H1 (cell line): ENCODE data around the gene PRKD3.

Experiments
- CTCF ChIP-seq, 3 experiments: IDR thresholded peaks; 1 replicate in 2 of 3; 2 replicates in 1 of 3; pipeline versions ENCODE4 v1.5.1 to v1.6.1; 2011; ENCODE audit warnings: low read length in 3 of 3, mild to moderate bottlenecking in 3 of 3, inconsistent platforms in 2 of 3, low read depth in 1 of 3, moderate library complexity in 1 of 3; ENCODE audit not compliant: insufficient read depth in 1 of 3; ENCODE audit errors: control extremely low read depth in 1 of 3
- EZH2 ChIP-seq: fragments of 200-600 bp; sonication (generic); IDR thresholded peaks from 2 replicates; pipeline ENCODE4 v1.7.1; 2012; ENCODE audit warnings: low read depth, mild to moderate bottlenecking, moderate library complexity, low read length, inconsistent platforms; ENCODE audit not compliant: severe bottlenecking

- TF ChIP-seq CTCF (IDR thresholded peaks at IDR 0.05; ENCODE audit: control extremely low read depth in 1 of 3, insufficient read depth in 1 of 3, low read depth in 1 of 3, low read length in 3 of 3), result no peak
- TF ChIP-seq EZH2, result no peak
Measured at GRCh38 chr2:37325625-37326071, 1.0 kb upstream of the PRKD3 start.
